HG03521 (cell line): ENCODE measurements around the gene KIF21A.

Experiments
- ATAC-seq: cut with Tn5 transposase; IDR thresholded peaks from one replicate; pipeline ENCODE4 v1.9.1; 2021; ENCODE audit warnings: mild to moderate bottlenecking, moderate library complexity; ENCODE audit not compliant: unreplicated experiment

The KIF21A gene

DNA sequence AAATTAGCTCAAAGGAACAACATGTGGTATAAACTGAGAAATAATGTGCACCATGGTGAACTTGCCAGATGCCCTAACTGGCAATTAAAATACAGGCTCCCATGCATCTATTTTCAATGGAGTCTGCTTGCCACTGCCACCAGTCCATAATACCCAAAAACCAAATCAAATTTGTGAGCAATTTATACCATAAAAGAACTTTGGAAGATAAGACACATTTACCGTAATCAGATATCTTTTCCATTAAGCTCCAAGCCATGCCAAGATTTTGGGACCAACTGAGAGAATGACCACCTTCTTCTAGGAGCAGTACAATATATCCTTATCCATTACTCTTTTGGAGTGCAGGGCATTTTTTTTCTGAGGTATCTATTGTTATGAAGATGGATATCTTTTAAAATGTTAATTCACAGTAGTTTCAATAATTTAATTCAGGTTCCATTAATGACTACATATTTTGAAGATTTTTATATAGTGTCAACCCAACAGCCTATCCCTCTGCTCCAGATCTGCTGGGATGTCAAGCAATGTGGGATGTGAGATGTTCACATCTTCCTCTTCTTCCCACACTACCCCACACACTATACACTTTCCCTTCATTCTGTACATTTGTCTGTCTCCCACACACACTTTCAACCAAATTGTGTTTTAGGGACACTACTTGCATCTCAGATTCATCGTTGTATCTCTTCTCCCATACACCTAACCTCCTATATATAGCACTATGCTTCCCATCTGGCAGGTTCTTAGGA is 53.3 kb downstream of the KIF21A start:
- no peak for ATAC-seq

DNA sequence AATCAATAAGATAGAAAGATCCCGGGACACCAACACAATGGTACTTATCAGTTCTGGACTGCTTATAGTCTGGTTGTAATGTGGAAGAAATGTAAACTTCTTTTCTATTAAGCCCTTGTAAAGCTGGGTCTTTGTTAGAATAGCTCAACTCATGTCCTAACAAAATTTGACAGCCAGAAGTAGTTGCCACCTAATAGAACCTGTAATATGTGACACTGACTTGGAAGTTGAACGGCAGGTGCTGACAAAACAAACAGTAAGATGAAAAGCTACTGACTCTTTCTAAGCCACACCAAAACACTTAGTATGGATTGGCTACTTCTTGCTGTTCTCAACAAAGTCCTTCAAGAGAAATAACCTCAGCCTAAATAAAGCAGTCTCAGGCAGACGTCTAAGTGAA is 56.6 kb downstream of the KIF21A start:
- no peak for ATAC-seq

DNA sequence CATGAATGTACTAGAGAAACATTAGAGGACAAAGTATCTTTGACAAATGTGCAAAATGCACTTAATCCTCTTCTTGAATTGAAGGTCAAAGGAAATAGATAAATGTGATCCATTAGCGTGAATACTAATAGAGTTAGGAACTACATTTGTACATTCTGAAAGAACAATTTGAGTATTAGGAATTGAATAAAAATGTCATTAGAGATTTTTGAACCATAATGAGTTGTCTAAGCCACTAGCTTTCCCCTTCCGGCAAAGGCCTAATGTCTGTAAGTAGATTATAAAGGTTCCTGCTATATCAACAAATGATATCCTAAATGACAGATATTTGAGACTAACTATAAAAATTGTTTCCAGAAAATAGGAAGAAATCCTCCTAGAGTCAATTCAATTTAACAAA is 59.8 kb downstream of the KIF21A start:
- ATAC-seq, result no peak

DNA sequence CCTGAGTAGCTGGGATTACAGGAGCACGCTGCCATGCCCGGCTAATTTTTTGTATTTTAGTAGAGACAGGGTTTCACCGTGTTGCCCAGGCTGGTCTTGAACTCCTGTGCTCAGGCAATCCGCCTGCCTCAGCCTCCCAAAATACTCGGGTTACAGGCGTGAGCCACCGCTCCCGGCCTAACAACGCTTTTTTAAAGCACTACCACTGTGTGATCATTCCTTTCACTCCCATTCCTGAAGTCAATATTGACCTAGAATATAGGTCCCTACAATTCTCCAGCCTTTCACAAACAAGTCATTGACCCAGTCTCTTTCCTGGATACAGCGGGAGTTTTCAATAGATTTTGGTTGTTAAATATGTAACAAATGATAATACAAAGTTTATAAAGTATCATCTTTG is 62.8 kb downstream of the KIF21A start:
- no peak for ATAC-seq

DNA sequence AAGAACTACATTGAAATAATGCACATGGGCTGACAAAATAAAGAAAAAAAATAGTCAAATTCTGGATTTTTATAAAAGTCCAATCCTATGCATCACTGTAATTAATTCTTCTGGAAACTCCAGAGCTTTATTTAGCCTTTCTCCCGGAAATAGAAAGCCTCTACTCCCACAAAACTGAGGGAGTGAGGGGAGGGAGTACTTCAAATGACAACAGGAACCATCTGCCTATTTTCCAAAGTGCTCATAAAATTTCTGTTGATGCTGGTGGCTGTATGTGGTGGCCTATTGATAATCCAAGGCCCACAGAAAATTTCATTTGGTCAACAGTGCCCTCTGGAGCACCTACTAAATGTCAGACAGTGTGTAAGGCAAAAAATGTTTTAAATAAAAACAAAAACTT is 64.6 kb downstream of the KIF21A start:
- no peak for ATAC-seq

DNA sequence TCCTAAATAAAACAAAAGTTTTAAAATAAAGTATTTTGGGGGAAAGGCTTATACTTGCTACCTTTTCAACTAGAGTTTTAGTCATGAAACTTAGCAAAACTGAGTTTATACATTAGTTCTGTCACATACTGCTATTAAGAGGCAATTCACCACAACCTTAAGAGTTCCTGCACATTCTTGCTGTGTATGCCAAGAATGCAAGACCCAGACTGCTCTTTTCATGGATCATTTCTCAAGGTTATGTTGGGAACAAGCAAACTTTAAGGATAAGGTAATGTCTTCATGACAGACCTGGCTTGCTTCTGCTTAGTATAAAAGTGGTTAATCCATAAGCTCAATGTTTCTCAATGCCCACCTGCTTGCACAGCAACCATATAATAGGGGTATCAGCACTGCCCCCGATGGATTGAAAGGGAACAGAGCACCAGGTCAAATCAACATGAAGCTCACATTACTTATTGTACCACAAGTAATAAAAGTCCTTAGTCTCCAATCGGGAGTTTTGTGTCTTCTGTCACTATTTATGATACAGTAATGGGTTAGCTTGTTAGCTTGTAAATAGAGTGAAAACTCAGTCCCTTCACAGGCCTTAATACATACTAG is 67.6 kb downstream of the KIF21A start:
- ATAC-seq, result no peak

DNA sequence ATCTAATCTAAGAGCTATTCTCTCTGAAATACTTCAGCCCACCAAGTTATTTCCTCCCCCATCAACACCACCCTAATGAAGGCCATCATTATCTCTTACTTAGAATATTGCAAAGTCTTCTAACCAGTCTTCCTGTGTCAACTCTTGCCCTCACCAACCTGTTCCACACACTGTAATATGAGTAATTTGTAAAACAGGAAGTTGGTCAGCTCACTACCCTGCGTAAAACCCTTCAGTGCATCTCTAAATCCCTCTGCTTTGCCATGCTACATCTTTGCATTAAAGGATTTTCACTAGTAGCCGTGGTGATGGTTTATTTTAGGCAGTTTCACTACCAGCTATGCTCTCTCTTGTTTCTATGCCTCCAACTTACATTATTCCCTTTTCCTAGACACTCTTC is 70.0 kb downstream of the KIF21A start:
- peak; percentile 56 for ATAC-seq

DNA sequence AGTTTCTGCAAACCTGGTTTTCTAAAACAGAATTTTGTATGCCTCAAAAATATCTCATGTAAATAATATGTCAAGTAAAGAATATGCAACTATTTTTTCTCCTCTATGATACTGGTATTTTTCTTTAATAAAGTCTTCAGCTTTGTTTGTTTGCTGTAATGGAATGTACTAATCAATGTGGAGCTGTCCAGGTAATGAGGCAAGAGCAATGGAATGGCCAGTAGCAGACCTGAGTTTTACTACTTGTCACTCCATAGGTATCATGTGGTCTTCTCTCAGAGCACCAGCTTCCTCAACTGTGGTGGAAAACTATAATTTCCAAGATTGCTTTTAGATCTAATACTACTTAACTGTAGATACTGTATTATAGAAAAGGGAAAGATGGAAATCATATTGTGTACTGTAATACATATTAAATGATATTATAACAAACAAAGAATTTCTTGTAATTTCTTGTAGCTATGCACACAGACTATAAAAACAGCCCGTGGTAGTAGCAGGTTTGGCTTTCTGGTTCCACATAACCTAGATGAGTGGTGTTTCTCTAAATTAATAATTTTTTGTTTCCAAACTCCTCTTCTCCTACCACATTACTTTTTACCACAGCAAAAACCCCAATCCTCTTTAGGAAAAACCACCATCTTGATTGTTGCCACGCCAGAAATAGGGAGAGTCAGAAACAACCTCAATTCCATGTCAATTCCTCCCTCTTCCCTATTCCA is 70.6 kb downstream of the KIF21A start:
- ATAC-seq, result no peak

DNA sequence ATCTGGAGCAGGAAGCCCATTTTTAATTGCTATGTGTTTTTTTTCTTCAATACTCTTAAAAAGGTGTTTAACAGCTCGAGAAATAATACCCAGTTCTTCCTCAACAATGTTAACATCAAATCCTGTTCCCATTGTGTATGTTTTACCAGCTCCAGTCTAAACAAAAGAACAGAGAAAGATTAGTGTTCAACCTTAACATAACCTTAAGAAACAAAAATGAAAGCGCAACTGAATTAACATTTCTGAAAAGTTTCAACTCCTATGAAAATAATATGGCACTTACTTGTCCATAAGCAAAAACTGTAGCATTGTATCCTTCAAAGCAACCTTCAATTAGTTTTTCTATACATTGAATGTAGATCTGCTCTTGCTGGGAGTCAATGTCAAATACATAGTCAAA is 73.2 kb downstream of the KIF21A start:
- ATAC-seq, result no peak

DNA sequence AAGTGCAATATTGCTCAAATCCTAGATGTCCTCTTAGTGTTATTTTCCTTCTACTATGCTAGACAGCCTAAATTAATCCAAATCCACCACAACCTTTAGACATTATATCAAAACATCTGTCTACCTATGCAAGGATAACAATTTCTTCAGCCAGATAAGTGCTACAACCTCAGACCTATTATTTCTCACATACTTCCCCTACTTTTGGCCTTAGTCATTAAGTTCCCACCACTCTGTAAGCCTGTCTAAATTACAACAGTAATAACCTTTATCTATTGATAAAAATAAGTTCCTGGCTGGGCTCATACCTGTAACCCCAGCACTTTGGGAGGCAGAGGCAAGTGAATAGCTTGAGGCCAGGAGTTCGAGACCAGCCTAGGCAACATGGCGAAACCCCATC is 74.0 kb downstream of the KIF21A start:
- no peak for ATAC-seq

DNA sequence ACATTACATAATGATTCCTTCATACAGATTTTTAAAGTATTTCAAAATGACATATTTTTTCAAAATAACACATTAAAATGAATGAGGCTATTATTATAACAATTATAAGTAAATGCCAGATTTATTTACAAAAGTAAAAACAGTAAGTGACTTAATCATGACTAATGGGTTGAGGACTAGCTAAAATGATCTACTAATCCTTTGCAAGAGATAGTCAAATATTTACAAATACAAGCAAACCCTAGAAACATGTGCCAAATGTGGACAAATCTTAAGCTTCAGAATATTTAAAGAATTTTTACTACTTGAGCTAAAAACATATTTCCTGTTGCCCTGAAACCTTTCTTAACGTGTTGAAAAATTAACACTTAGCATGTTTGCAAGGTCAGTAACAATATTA is 74.8 kb downstream of the KIF21A start:
- no peak for ATAC-seq

DNA sequence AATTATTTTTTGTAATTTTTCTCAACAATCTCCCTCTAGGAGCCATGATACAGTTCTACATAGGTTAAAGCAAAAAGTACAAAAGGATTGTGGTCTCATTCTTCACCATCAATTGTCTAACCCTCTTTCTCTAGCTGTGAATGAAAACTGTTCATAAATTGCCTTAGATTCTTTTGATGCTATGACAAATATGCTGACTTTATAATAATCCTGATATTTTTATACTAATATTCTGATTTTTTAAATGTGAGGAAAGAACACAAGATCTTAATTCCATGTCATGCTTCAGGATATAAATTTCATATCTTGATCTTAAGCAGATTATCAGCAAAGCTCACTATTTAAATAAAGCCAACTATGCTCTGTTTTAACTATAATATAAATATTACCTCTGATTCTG is 75.4 kb downstream of the KIF21A start:
- no peak for ATAC-seq

DNA sequence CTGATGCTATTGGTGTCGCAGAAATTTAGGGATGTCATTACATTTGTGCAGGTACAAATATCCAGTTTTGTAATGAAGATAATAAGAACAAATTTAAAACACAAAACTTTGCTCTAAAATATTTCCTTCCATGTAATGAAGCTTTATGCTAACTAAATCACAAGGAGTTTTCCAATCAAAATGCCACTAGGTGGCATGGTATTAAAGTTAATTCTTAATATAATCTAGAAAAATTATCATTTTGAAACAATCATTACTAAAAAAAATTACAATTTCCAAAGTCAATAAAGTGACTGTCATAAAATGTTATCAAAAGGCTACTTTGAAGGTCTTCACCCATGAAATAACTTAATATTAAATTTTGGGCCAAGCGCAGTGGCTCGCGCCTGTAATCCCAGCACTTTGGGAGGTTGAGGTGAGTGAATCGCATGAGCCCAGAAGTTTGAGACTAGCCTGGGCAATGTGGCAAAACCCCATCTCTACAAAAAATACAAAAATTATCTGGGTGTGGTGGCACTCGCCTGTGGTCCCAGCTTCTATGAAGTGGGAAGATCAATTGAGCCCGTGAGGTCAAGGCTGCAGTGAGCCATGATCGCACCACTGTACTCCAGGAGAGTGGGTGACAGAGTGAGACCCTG is 77.4 kb downstream of the KIF21A start:
- ATAC-seq, result no peak

DNA sequence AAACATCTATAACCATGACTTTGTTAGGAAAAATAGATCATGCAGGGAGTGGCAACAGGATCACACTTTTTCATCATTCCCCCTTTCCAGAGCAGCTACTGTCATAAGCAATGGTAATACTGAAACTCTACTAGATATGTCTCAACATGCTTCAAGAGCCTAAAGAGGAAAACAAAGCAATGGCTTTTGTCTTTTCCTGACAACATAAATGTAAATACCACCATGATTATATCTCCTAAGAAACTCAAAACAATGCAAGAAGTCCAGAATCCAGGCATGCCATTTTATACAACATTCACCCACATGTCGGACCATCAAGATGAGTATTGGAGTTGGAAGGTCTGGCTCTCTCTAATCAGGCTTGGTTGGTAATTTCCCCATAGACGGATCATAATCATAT is 78.7 kb downstream of the KIF21A start:
- ATAC-seq, result no peak

DNA sequence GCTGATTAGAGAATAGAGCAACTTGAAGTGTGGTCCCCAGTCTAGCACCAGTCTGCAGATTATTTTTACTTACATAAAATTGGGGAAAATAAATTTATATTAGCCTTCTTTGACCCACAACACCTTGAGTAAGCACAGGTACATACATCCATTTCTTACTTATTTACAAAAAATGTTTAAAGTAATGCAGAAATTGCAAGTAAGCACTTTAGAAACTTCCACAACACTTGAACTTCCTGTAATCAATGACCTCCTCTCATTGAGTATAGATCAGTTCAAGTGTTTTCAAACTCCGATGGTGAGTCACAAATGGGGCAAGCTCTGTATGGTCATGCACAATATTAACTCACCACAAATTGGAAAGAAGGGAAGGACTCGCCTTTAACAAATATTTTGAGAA is 83.3 kb downstream of the KIF21A start:
- ATAC-seq, result no peak

DNA sequence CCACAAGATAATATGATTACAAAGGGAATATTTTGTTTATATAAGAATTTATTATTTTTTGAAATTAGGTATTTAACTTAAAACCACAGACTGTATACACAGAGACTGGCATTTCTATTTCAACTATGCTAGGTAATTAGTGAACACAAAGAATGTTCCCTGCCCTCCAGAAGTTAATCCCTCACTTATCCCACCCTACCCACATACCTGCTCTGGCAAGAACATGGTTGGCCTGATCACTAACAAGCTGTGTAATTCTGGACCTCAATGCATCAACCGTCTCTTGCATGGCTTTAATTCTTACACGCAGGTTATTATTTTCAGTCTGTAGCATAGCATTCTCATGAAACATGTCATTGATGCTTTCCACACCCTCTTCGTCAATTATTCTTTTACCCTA is 85.9 kb downstream of the KIF21A start:
- no peak for ATAC-seq

DNA sequence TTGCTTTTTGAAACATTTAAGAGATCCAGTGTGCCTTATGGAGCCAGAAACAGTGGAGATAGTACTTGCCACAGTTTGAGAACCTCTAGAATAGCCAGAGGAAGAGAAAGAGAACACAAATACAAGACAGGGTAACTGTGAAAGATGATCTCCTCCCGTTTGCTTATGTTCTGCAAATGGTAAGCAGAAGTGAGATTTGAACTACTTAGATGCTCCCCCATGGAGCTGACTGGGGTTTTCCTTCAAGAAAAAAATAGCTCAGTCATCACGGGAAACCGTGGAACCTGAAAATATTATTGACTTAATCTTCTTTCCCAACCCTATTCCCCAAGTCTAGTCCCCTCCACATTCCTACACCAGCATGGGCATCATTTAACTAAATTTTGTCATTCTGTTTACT is 87.1 kb downstream of the KIF21A start:
- no peak for ATAC-seq

DNA sequence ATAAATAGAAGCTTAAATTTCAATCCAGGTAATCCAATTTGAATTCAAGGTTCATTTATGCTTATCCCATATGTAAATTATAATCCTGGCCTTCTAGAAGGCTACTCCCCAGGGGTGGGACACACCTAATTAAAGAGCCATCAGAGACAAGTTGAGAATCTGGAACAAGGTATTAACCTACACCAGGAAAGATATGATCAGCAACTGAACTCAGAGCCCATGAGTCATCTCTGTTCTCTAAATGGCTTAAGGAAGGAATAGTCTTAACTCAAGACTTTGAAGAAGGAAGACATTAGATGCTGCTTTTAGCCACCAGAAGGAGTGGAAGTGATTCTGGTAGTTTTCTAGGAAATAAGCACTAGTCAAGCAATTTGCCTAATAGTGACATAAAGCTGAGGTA is 88.0 kb downstream of the KIF21A start:
- no peak for ATAC-seq

DNA sequence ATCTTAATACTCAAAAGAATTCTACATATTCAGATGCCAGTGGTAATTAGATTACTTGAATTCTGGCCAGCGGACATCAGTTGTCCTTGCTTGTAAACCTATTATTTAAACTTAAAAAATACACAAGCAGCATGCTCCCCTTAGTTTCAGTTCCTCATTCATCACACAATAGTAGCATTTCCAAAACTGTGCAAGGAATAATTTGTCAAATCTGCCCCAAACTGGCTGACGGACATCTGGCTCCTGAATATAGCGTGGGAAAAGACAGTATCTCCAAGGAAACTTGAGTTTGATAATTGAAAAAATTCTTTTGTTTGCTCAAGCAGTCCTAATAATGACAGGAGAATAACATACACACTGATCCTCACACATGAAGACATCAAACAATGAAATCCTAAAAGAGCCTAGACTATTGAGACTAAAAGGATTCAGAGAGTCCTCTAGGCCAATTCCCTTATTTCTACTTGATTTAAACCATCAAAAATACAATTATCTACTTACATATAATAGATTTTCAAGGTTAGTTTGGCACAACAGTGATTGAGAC is 90.4 kb downstream of the KIF21A start:
- ATAC-seq, result no peak

DNA sequence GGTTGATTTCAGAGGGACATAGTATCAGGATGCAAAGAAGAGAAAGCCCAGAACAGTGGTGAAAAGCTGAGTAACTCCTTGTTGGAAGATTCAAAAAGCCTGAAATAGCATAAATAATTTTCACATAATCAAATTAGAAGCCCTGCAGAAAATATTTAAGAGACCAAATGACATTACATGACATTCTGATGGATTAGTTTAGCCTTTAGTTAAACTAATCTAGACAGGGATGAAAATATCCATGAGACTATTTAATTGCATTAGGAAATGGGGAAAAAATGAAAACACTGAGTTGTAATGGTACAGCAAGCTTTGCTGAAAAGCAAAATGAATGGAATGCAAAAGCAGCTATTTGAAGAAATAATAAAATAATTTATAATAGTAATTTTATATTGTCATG is 91.8 kb downstream of the KIF21A start:
- ATAC-seq, result no peak

DNA sequence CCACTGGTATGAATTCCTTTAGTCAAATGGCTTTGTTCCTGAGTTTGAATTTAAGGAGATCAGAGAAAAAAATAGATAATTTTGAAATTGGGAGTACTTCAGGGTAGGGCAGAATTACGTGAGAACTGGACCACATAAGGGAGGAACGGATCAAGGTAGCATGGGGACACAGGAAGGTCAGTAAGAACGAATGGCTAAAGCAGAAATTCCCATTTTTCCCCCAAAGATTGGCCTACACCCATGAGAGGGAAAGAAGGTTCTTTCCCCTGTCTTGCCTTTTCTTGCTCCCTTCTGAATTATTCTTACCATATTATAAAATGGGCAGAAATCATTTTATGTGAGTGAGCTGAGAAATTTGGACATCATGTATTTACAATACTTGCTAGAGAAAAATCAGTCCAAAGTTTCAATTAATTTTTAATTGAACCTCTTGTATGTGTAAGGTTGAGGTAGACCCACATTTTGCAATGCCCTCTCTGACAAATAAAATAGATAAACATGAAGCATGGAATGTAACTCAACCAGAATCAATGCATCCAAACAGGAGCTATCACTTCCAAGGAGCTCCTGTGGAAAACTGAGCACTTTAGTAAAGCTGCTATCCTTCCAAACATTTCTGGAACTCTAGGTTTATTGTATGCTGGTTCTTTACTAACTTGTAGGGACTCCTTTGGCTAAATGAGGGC is 93.8 kb downstream of the KIF21A start:
- ATAC-seq, result no peak
